Islet precursor cell (in vitro differentiated cells): Measurements from ENCODE around the gene CFH.
"Not testable (repeated sequence)": the region's sequence is repeated elsewhere in the genome, so short reads cannot be mapped to it uniquely, and the experiment has no call there.

Source experiments
- DNase-seq: peaks from one replicate; pipeline ENCODE4 v3.0.0-alpha.2; 2018

Gene CFH

GRCh38 chr1:196669693-196670092, 17.9 kb downstream of the CFH start:
- no peak for DNase-seq

- no peak for DNase-seq
Measured at GRCh38 chr1:196674908-196675307, 23.1 kb downstream of the CFH start.

- DNase-seq = no peak
Measured at GRCh38 chr1:196677781-196678509, 26.1 kb downstream of the CFH start.

GRCh38 chr1:196678510-196678884, 26.7 kb downstream of the CFH start:
- no peak for DNase-seq

- DNase-seq = no peak
Measured at GRCh38 chr1:196680107-196680506, 28.3 kb downstream of the CFH start.

- no peak for DNase-seq
Measured at GRCh38 chr1:196684476-196684875, 32.6 kb downstream of the CFH start.

- no peak for DNase-seq
Measured at GRCh38 chr1:196685506-196685905, 33.7 kb downstream of the CFH start.

- no peak for DNase-seq
Measured at GRCh38 chr1:196689001-196689400, 37.2 kb downstream of the CFH start.

GRCh38 chr1:196690582-196690981, 38.7 kb downstream of the CFH start:
- no peak for DNase-seq

- DNase-seq = no peak
Measured at GRCh38 chr1:196698993-196699392, 47.1 kb downstream of the CFH start.

- DNase-seq = no peak
Measured at GRCh38 chr1:196701144-196701543, 49.3 kb downstream of the CFH start.

- not testable (repeated sequence) for DNase-seq
Measured at GRCh38 chr1:196709892-196710291, 58.0 kb downstream of the CFH start.

- DNase-seq = no peak
Measured at GRCh38 chr1:196717868-196718267, 66.0 kb downstream of the CFH start.

GRCh38 chr1:196723325-196724185, 71.7 kb downstream of the CFH start:
- DNase-seq = peak; percentile 90

GRCh38 chr1:196732526-196732925, 80.7 kb downstream of the CFH start:
- DNase-seq = no peak

- DNase-seq = no peak
Measured at GRCh38 chr1:196733091-196733970, 81.5 kb downstream of the CFH start.

GRCh38 chr1:196734006-196734405, 82.2 kb downstream of the CFH start:
- no peak for DNase-seq

GRCh38 chr1:196734460-196734859, 82.6 kb downstream of the CFH start:
- no peak for DNase-seq

- DNase-seq = no peak
Measured at GRCh38 chr1:196738730-196739129, 86.9 kb downstream of the CFH start.

GRCh38 chr1:196743244-196743643, 91.4 kb downstream of the CFH start:
- DNase-seq = not testable (repeated sequence)

- DNase-seq = not testable (repeated sequence)
Measured at GRCh38 chr1:196765019-196765740, 113.3 kb downstream of the CFH start.

- DNase-seq = not testable (repeated sequence)
Measured at GRCh38 chr1:196769823-196770222, 118.0 kb downstream of the CFH start.

- no peak for DNase-seq
Measured at GRCh38 chr1:196773713-196774112, 121.9 kb downstream of the CFH start.
